ENCODE measurements around the gene CREBRF. TPM values are rescaled to one million over a fixed set of nuclear protein-coding genes. Genes with fewer than 3 reads are reported as not detected.
"Not testable (repeated sequence)": the region's sequence is repeated elsewhere in the genome, so short reads cannot be mapped to it uniquely, and the experiment has no call there.

Gene CREBRF
- polyA plus RNA-seq, 3 donors: 23.1 to 27.6 (median 23.6) TPM

DNA sequence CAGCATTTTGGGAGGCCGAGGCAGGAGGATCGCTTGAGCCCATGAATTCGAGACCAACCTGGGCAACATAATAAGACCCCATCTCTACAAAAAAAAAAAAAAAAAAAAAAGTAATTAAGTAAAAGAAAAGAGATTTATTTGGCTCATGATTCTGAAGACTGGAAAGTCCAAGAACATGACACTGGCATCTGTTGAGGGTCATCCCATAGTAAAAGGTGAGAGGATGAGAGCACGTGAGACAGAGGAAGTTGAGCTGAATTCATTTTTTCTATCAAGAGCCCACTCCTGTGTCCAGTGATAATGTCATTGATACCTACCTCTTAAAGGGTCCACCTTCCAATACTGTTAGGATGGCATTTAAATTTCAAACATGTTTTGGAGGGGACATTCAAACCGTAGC, 19.8 kb downstream of the CREBRF start:
- H2AFZ ChIP-seq (ENCODE audit: insufficient read depth, low read depth, low read length, poor library complexity, severe bottlenecking): no peak overlapping the region
- no peak overlapping the region for H3K9ac ChIP-seq (ENCODE audit: insufficient read depth, low read length, poor library complexity, severe bottlenecking)
- peaks cover 0 to 4% of the 10 kb centered on the region in 2 donors for H3K9me3 ChIP-seq (replicated peaks in 1 of 2; ENCODE audit: control insufficient read depth in 1 of 2, insufficient read depth in 1 of 2, low read length in 2 of 2)
- H3K4me1 ChIP-seq (ENCODE audit: control insufficient read depth in 1 of 2, insufficient read depth in 2 of 2, low read length in 2 of 2): no peaks in the 10 kb centered on the region
- WGBS (ENCODE audit: insufficient coverage): no CpG with 5 or more reads among the region's 5 CpGs
- Mint-ChIP-seq H3K36me3 (peaks cover 12 to 14% of the 10 kb centered on the region in 2 donors), H3K4me1 (peaks cover 10% of the 10 kb centered on the region), H3K4me3 (no peak overlapping the region), H3K9me3 (peaks cover 0 to 5% (median 2%) of the 10 kb centered on the region in 7 donors), H3K27ac (no peak overlapping the region), H3K27me3 (ENCODE audit: low read depth in 3 of 3) (no peaks in the 10 kb centered on the region)
- H4K20me1 ChIP-seq (ENCODE audit: insufficient read depth, low read length): peaks cover 96% of the 10 kb centered on the region
- no peak overlapping the region for H3K27ac ChIP-seq (ENCODE audit: low read depth in 1 of 2, low read length in 2 of 2)
- H3K36me3 ChIP-seq (replicated peaks in 1 of 2; ENCODE audit: control insufficient read depth in 1 of 2, insufficient read depth in 2 of 2, low read length in 2 of 2): peaks cover 8 to 9% of the 10 kb centered on the region in 2 donors
- DNase-seq: no peak
- intact Hi-C loops (cut with micrococcal nuclease): no loop called here
- peaks cover 60% of the 10 kb centered on the region for H3K79me2 ChIP-seq (ENCODE audit: insufficient read depth, low read length)
- H3K27me3 ChIP-seq (ENCODE audit: control insufficient read depth in 2 of 2, insufficient read depth in 2 of 2, low read length in 2 of 2): no peaks in the 10 kb centered on the region
- no peak overlapping the region for H3K4me2 ChIP-seq (replicated peaks; ENCODE audit: extremely low read depth, low read length, poor library complexity, severe bottlenecking)
- TF ChIP-seq, protein P1, sequence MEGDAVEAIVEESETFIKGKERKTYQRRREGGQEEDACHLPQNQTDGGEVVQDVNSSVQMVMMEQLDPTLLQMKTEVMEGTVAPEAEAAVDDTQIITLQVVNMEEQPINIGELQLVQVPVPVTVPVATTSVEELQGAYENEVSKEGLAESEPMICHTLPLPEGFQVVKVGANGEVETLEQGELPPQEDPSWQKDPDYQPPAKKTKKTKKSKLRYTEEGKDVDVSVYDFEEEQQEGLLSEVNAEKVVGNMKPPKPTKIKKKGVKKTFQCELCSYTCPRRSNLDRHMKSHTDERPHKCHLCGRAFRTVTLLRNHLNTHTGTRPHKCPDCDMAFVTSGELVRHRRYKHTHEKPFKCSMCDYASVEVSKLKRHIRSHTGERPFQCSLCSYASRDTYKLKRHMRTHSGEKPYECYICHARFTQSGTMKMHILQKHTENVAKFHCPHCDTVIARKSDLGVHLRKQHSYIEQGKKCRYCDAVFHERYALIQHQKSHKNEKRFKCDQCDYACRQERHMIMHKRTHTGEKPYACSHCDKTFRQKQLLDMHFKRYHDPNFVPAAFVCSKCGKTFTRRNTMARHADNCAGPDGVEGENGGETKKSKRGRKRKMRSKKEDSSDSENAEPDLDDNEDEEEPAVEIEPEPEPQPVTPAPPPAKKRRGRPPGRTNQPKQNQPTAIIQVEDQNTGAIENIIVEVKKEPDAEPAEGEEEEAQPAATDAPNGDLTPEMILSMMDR (IDR thresholded peaks at IDR 0.05): no peak
- H3K4me3 ChIP-seq (replicated peaks in 1 of 3; ENCODE audit: low read depth in 2 of 3, low read length in 3 of 3): no peak overlapping the region

DNA sequence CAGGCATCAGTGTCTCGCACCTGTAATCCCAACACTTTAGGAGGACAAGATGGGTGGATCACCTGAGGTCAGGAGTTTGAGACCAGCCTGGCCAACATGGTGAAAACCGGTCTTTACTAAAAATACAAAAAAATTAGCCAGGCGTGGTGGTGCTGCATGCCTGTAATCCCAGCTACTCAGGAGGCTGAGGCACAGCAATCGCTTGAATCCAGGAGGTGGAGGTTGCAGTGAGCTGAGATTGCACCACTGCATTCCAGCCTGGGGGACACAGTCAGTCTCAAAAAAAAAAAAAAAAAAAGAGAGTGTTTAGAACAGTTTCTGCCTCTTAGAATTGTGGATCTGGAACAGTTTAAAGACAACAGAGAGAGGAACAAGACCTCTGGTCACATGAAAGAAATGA, 20.3 kb downstream of the CREBRF start:
- H3K4me1 ChIP-seq (ENCODE audit: control insufficient read depth in 1 of 2, insufficient read depth in 2 of 2, low read length in 2 of 2); H3K27me3 ChIP-seq (ENCODE audit: control insufficient read depth in 2 of 2, insufficient read depth in 2 of 2, low read length in 2 of 2); H2AFZ ChIP-seq (ENCODE audit: insufficient read depth, low read depth, low read length, poor library complexity, severe bottlenecking); H3K9me3 Mint-ChIP-seq; H3K4me2 ChIP-seq (replicated peaks; ENCODE audit: extremely low read depth, low read length, poor library complexity, severe bottlenecking); H3K27ac ChIP-seq (ENCODE audit: low read depth in 1 of 2, low read length in 2 of 2); H3K9ac ChIP-seq (ENCODE audit: insufficient read depth, low read length, poor library complexity, severe bottlenecking); H3K4me3 ChIP-seq (replicated peaks in 1 of 3; ENCODE audit: low read depth in 2 of 3, low read length in 3 of 3); H3K4me3 Mint-ChIP-seq; H3K9me3 ChIP-seq (replicated peaks in 1 of 2; ENCODE audit: control insufficient read depth in 1 of 2, insufficient read depth in 1 of 2, low read length in 2 of 2); H3K27ac Mint-ChIP-seq; H3K27me3 Mint-ChIP-seq (ENCODE audit: low read depth in 3 of 3); DNase-seq; intact Hi-C loops (cut with micrococcal nuclease): not testable (repeated sequence)
- H3K4me1 Mint-ChIP-seq: peaks cover 10% of the 10 kb centered on the region
- peaks cover 55% of the 10 kb centered on the region for H3K79me2 ChIP-seq (ENCODE audit: insufficient read depth, low read length)
- H4K20me1 ChIP-seq (ENCODE audit: insufficient read depth, low read length): peaks cover 96% of the 10 kb centered on the region
- WGBS (ENCODE audit: insufficient coverage): 100% methylated on average over 2 of the region's 4 CpGs
- H3K36me3 Mint-ChIP-seq: peaks cover 17% of the 10 kb centered on the region in 2 donors
- peaks cover 13 to 14% of the 10 kb centered on the region in 2 donors for H3K36me3 ChIP-seq (replicated peaks in 1 of 2; ENCODE audit: control insufficient read depth in 1 of 2, insufficient read depth in 2 of 2, low read length in 2 of 2)

Measured in CD14-positive monocyte (primary cell).